GM18505 (cell line): ENCODE results near the gene RAD51B.

Source experiments
- ATAC-seq: cut with Tn5 transposase; IDR thresholded peaks from one replicate; pipeline ENCODE4 v1.9.1; 2021; ENCODE audit not compliant: unreplicated experiment
- POLR2A ChIP-seq: IDR thresholded peaks from 4 replicates; pipeline ENCODE4 v1.6.1; 2011; ENCODE audit warnings: borderline replicate concordance; ENCODE audit not compliant: insufficient read depth, insufficient read length; ENCODE audit errors: extremely low read depth

Gene RAD51B

GRCh38 chr14:68718023-68718990 lies 898.7 kb downstream of the RAD51B start:
- ATAC-seq: no peak
- TF ChIP-seq POLR2A: no peak

- TF ChIP-seq POLR2A: no peak
- ATAC-seq: no peak
These were observed 900.2 kb downstream of the RAD51B start for GRCh38 chr14:68719634-68720384.

DNA sequence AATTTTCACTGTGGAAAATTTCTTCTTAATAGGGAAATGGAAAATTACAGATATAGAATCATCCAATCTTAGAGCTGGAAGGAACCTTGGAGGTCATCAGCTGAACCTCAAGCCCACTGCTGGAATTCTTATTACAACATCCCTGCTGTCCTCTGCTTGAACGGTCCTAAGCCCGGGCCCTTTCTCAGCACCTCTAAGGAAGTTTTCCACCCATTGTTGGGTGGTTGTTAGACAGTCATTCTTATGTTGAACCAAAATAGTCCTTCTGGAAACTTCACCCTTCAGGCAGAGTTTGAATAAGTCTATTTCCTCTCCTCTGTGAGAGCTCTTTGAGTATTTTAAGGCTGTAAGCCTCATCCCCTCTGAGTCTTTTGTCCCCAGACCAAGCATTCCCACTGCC lies 902.6 kb downstream of the RAD51B start:
- no peak for TF ChIP-seq POLR2A
- ATAC-seq: no peak

DNA sequence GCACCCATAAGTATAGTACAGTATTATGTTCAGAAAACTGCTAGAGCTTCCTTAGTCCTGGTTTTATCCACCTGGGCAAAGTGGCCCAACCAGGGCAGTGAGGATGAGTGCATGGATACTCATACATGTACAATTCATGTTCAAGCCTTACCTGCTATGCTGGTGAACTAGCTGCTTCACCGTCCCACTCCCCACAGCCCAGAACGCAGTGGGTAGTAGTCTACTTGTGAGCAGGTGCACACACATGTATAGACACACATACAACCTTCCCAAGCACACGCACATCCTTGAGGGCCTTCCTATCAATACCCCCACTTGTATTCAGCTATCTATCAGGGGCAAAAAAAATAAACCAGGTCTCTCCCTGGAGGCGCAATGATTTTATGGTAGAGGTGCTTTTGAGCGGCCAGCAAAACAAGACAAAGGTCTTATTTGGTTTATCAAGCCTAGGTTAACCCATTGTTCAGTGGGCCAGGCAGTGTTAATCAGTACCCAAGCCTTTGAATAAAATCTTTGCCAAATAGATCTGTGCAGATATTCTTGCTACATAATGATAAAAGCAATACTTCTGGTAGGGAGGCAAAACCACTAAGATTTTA lies 903.5 kb downstream of the RAD51B start:
- no peak for TF ChIP-seq POLR2A
- no peak for ATAC-seq

DNA sequence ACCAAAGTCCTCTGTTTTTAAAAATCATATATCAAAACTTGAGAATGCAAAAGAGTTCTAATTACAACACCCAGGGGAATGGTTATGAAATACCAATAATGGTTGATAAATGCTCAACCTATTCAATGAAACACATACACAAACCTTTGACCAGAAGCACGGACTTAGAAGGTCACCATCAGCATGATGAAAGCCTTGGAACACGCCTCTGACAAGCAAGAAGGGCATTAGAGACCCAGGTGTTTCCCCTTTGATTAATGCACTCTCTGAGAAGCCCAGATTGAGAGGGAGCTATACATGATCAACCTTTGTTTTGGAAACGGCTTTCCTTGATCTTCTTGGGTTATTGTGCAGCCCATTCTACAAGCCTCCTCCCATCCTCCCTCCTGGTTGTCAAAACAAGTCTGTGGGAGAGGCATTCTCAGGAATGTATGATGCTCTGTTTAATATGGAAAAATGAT lies 904.3 kb downstream of the RAD51B start:
- no peak for TF ChIP-seq POLR2A

GRCh38 chr14:68724914-68725313 lies 905.3 kb downstream of the RAD51B start:
- ATAC-seq: no peak
- TF ChIP-seq POLR2A: no peak

More for the DNA sequence above, 904.3 kb downstream of the RAD51B start:
- no peak for ATAC-seq

GRCh38 chr14:68726093-68726695 lies 906.6 kb downstream of the RAD51B start:
- no peak for ATAC-seq

GRCh38 chr14:68727315-68728047 lies 907.9 kb downstream of the RAD51B start:
- no peak for ATAC-seq
- no peak for TF ChIP-seq POLR2A

More at GRCh38 chr14:68726093-68726695, 906.6 kb downstream of the RAD51B start:
- TF ChIP-seq POLR2A: no peak

DNA sequence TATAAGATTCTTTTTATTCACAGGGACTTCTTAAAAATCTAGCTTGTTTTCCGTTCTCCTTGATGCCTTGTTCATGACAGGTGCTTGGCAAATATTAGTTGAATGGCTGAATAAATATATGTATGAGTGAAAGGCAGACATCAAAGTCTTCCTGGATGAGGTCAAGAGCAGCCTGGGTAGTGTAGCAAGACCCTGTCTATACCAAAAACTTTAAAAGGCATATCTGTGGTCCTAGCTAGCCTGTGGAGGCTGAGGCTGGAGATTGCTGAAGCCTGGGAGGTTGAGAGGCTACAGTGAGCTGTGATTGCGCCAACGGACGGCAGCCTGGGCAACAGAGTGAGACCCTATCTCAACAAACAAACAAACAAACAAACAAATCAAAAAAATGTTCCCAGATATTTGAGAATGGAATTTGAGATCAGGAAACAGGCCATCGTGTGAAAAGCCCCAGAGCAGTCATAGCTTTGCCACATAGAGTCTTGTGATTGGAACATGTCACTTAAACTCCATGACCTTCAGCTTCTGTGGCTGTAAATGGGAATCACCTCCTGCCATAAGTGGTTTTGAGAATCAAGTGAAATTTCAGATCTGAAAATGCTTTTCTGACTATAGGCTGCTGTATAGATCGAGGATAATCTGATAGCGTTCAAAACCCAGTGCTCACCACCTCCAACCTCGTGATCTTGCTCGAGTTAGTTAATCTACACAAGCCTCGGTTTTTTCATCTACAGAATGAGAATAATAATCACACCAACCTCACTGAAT lies 908.9 kb downstream of the RAD51B start:
- ATAC-seq: no peak
- no peak for TF ChIP-seq POLR2A

DNA sequence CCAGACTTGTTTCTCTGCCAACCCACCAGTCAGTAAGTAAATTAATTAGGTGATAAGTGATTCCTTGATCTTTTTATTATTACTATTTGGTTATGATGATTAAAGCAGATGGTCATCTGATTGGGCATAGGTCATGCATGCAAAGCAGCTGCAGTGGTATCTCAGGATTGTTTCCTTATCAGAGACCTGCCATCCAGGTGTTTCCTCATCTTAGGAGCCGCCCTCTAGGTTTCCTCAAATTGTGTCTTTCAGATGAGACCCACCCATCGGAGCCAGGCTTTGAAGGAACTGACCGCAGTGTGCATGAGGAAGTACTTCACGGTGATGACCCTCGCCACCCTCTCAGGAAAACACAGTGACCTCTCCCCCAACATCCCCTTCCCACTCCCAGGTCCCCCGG lies 910.0 kb downstream of the RAD51B start:
- TF ChIP-seq POLR2A: no peak
- no peak for ATAC-seq

- no peak for ATAC-seq
- no peak for TF ChIP-seq POLR2A
These were observed 910.8 kb downstream of the RAD51B start for GRCh38 chr14:68730348-68730747.
